Measurements from ENCODE around the gene S100A4.
"Not testable (repeated sequence)": the region's sequence is repeated elsewhere in the genome, so short reads cannot be mapped to it uniquely, and the experiment has no call there.

The S100A4 gene

GRCh38 chr1:153566414-153567371 lies 21.1 kb upstream of the S100A4 start:
- peak; percentile 81 for DNase-seq

DNA sequence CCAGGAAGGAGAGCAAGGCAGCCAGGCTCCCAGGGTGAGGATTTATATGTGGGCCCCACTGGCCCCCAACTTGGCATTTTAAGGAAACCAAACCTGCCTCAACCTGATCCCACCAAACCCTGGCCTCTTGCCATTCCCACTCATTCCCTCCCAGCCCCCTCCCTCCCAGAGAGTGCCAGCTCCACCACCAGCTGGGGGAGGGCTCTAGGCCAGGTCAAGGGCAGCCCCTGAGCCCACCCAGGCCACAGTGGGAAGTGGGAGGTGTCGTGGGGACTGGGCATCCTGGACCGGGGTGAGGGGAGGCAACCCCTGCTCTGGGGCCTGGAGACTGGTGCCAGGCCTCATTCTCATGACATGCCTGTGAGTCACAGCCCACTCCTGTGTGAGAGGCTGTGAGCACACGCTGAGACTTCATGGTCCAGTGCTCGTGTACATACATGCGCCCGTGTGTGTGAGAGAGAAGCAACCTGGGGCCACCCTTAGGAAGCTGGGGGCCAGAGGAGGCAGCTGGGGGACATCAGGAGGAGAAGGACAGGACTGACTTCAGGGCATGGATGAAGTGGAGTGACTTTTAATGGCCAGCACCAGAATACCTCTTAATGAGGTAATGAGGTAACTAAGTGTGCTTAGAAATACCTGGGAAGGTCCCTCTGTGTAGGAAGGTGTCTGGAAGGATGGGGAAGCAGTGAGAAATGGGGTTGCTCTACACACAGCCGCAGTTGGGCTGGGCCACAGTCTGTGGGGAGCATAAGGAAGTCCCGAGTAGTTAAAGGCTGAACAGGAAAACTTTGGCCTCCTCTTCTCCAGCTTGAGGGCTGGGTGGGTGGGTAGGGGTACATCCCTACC lies 20.1 kb upstream of the S100A4 start, which contains the start of gene S100A2:
Gene S100A2 (minus strand): TSS at position 316 of the 846 bp plus-strand sequence. CDS start 1,967 bp downstream, outside the sequence.
- peak; percentile 26 for DNase-seq

GRCh38 chr1:153563991-153564390 lies 18.4 kb upstream of the S100A4 start:
- no peak for DNase-seq

DNA sequence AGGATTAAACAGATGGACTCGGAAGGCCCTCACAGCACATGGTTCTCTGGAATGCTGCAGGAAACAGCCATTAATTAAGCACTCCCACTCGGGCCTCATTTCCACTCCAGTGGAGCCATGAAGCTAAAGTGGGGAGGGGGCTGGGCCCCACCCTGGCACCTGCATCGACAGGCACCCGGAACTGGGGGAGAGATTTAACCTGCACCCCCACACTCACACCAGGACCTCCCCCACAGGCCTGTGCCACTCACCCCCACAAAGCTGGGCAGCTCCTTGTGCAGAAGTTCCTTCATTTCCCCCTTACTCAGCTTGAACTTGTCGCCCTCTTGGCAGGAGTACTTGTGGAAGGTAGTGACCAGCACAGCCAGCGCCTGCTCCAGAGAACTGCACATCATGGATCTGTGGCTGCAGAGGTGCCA lies 17.9 kb upstream of the S100A4 start:
- DNase-seq: no peak

DNA sequence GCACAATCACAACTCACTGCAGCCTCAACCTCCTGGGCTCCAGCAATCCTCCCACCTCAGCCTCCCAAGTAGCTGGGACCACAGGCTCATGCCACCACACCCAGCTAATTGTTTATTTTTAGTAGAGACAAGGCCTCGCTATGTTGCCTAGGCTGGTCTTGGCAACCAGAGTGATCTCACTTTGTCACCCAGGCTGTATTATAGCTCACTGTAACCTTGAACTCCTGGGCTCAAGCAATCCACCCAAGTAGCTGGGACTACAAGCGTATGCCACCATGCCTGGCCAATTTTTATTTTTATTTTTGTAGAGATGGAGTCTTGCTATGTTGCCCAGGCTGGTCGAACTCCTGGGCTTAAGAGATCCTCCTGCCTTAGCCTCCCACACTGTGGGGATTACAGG lies 16.4 kb upstream of the S100A4 start:
- not testable (repeated sequence) for DNase-seq

DNA sequence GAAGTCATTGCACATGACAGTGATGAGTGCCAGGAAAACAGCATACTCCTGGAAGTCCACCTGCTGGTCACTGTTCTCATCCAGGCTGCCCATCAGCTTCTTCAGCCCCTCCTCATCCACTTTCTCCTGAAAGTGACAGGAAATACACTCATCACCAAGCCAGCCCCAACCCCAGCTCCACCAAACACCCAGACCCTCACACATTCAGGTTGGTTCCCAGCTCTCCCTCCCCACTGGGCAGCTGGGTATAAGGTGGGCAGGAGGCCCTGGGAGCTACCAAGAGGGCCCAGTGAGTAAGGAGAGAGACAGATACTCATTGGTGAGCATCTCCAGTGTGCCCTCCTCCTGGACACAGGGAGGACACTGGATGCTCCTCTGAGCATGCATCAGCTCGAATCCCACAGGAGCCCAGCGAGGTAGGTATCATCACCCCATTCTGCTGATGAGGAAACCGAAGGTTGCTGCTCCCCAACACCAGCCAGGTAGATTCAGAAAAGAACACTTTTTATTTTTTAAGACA lies 15.9 kb upstream of the S100A4 start:
- no peak for DNase-seq

GRCh38 chr1:153560771-153561465 lies 15.3 kb upstream of the S100A4 start:
- no peak for DNase-seq

- no peak for DNase-seq
Observed at GRCh38 chr1:153560241-153560640, 14.6 kb upstream of the S100A4 start.

- no peak for DNase-seq
Observed at GRCh38 chr1:153557877-153558276, 12.3 kb upstream of the S100A4 start.

- DNase-seq: no peak
Observed at GRCh38 chr1:153556348-153556747, 10.7 kb upstream of the S100A4 start.

GRCh38 chr1:153553830-153554541 lies 8.4 kb upstream of the S100A4 start:
- DNase-seq: no peak

DNA sequence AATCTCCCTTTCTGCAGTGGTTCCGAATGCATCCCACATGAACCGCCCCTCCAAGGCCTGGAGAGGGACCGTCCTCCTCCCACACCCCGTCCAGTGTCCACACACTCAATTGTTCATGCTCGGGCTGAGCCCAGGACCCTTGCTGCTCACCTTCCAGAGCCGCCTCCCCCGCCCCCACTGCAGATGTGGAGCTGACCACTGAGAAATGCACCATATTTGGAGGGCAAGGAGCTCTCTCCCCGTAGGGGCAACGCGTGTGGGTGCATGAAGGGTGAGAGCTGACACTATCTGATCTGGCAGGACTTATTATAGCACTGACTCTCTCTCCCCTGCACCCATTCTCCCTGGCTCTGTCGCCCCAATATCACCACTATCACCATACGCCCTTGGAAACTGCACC lies 7.5 kb upstream of the S100A4 start:
- DNase-seq: no peak

DNA sequence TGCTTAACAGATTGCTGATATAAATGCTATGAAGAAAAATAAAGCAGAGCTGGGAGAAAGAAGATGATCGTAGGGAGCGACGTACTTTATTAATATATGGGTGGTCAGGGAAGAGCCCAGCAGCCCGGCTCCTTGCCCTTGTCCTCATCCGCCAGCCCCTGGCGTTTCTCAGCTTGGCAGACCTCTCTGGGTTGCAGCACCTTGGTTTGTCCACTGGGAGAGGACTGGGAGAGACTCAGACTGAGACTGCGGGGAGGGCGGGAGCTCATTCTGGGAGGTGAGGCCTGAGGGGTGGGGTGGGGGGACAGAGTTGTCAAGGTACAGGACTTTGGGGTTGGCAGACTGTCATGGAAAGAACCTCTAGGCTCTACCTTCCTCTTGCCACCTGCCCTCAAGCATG lies 6.7 kb upstream of the S100A4 start:
- DNase-seq: no peak

- DNase-seq: no peak
Observed at GRCh38 chr1:153550827-153551500, 5.4 kb upstream of the S100A4 start.

GRCh38 chr1:153550398-153550758 lies 4.8 kb upstream of the S100A4 start:
- DNase-seq: no peak

- no peak for DNase-seq
Observed at GRCh38 chr1:153549741-153550397, 4.3 kb upstream of the S100A4 start.

DNA sequence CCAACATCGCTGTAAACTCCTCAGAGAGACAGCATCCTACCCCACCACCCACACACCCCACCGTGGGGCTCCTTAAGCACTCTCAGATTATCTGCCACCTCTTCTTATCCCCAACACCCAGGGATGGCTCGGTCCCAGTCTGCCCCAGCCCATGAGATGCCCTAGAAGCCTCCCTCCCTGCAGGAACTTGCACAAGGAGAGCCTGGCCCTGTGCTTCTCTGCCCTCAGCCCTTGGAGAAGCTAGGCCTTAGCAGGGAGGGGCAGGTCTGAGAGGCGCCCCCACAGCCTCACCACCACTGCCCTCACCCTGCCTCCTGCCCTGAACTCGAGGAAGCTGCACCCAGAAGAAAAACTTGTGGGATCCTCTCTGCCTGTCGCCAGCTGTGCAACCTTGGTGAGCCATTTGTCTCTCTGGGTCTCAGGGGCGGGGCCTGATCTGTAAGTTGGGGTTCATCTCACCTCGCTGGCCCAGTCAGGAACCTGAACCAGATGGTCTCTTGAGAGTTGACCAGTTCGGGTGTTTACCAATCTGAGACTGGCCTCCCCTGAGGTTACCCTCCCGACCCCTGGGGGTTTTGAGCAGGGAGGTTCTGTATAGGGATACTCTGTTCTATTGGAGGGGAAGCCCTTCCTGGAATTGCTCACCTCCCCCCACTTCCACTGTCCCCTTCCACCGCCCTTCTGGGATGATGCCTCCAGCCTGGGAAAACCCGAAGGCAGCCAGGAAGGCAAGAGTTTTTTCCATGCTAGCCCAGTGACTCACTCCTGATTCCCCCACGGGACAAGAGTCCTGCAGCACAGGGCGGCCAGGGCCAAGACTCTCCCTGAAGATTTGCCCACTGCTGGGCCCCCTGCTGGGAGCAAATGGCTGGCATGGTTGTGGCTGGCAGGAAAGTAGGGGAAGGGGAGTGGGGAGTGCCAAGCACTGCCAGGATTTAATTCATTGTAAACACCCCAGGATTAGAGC lies 3.4 kb upstream of the S100A4 start, which contains the start of gene S100A3:
Gene S100A3 (minus strand): TSS at position 537 of the 967 bp plus-strand sequence. CDS start 773 bp downstream, outside the sequence.
- DNase-seq: no peak

GRCh38 chr1:153547560-153548551 lies 2.2 kb upstream of the S100A4 start:
- DNase-seq: no peak

All from CD4-positive, alpha-beta T cell treated with Interleukin-12 subunit alpha and Interleukin-12 subunit beta, for 1 hour (primary cell).